HepG2 (cell line): Measurements from ENCODE around the gene PLXNB2. TPM values are rescaled to one million over a fixed set of nuclear protein-coding genes. Genes with fewer than 3 reads are reported as not detected.

ENCODE experiments used
- ATF1 ChIP-seq: IDR thresholded peaks from 2 replicates; pipeline ENCODE4 v1.6.1; 2016; ENCODE audit warnings: mild to moderate bottlenecking, control low read depth
- GATAD2A ChIP-seq: IDR thresholded peaks from 2 replicates; pipeline ENCODE4 v1.6.1; 2016
- MATR3 ChIP-seq: sonication (generic); formaldehyde crosslinking; IDR thresholded peaks from 2 replicates; pipeline ENCODE4 v1.4.0; 2020; ENCODE audit warnings: missing genetic modification reagents
- MAZ ChIP-seq, 2 experiments: sonication (generic) in 1 of 2; formaldehyde crosslinking in 1 of 2; IDR thresholded peaks; 2 replicates each; pipeline versions ENCODE4 v1.5.0 to v1.6.1; 2012 to 2020; ENCODE audit warnings: low read depth in 2 of 2, mild to moderate bottlenecking in 2 of 2, borderline replicate concordance in 1 of 2, improper control_type of control experiment in 1 of 2, low read length in 1 of 2, missing genetic modification reagents in 1 of 2, moderate library complexity in 1 of 2
- MIXL1 ChIP-seq: IDR thresholded peaks from 2 replicates; pipeline ENCODE4 v1.6.1; 2016
- NR2F1 ChIP-seq, 2 experiments: fragments of 450-650 bp in 1 of 2; formaldehyde crosslinking in 1 of 2; IDR thresholded peaks; 2 replicates each; pipeline versions ENCODE4 v1.5.0 to v1.6.1; 2016 to 2020; ENCODE audit warnings: mild to moderate bottlenecking in 1 of 2, missing compliant biosample characterization in 1 of 2, missing genetic modification reagents in 1 of 2, moderate library complexity in 1 of 2
- PAWR ChIP-seq: sonication (generic); formaldehyde crosslinking; IDR thresholded peaks from 2 replicates; pipeline ENCODE4 v1.4.0; 2020; ENCODE audit warnings: missing genetic modification reagents, mild to moderate bottlenecking, borderline replicate concordance
- ZBTB3 ChIP-seq: sonication (generic); formaldehyde crosslinking; IDR thresholded peaks from 2 replicates; pipeline ENCODE4 v1.4.0; 2020; ENCODE audit warnings: low read depth, mild to moderate bottlenecking, moderate library complexity, missing genetic modification reagents, borderline replicate concordance
- ZNF224 ChIP-seq: sonication (generic); formaldehyde crosslinking; IDR thresholded peaks from 2 replicates; pipeline ENCODE4 v1.5.0; 2020; ENCODE audit warnings: mild to moderate bottlenecking, missing genetic modification reagents
- polyA plus RNA-seq, 8 experiments: library from polyadenylated mRNA; depleted of rRNA in 3 of 8; stranded (reverse) in 7 of 8; unstranded in 1 of 8; fragments of >200 nt; fragmentation: Illumina TruSeq in 4 of 8; extraction: Trizol in 4 of 8; gene quantifications; 2 replicates each; pipeline versions ENCODE4 v1.2.1 to v1.2.3, GENCODE V29; 2011 to 2016; ENCODE audit warnings: low read depth in 4 of 8, missing spikeins in 1 of 8, mixed read lengths in 1 of 8; ENCODE audit not compliant: insufficient read depth in 1 of 8
- total RNA-seq, 5 experiments: library from RNA; depleted of rRNA; stranded (reverse); fragments of >200 nt; fragmentation: Illumina TruSeq; extraction: Trizol; gene quantifications; 2 replicates each; pipeline ENCODE4 v1.2.3, GENCODE V29; 2016; ENCODE audit warnings: low read depth in 1 of 5
- TF ChIP-seq, protein P1 (sequence below): sonication (generic); formaldehyde crosslinking; IDR thresholded peaks from 2 replicates; pipeline ENCODE4 v1.4.0; 2020; ENCODE audit warnings: missing genetic modification reagents
- TF ChIP-seq, protein P2 (sequence below): IDR thresholded peaks from 2 replicates; pipeline ENCODE4 v1.6.1; 2016; ENCODE audit warnings: mild to moderate bottlenecking
- TF ChIP-seq, protein P3 (sequence below): sonication (generic); formaldehyde crosslinking; conservative IDR thresholded peaks from 2 replicates; pipeline ENCODE4 v1.4.0; 2020; ENCODE audit warnings: missing genetic modification reagents
- TF ChIP-seq, protein P4 (sequence below): IDR thresholded peaks from 2 replicates; pipeline ENCODE4 v1.4.0; 2020; ENCODE audit warnings: mild to moderate bottlenecking, missing genetic modification reagents

PLXNB2 gene
- total and polyA plus RNA-seq, 2 of the 13 experiments (the other 11 are each of a cell fraction or from before 2014, with no cell fraction given) = 32.6 to 68.9 TPM

DNA sequence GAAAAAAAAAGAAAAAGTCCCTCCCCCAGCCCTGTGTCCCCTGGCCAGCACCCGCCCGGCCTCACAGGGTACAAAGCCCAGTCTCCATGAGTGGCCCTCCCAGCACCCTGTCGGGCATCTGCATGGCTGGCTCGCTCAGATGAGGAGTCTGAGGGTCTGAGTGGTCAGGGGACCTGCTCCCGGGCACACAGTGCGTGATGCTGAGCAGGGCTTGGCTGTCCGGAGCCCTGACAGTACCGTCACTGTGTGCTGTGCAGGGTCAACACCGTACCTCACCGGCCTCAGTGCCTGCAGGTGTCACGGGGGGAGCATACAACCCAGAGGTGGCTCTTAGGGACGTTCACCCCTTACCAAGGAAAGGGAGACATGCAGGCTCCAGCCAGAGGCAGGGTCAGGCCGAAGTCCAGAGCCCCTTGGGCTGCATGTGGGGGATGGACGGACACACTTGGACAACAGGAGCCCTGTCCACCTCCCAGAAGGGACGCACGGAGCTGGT, 3.6 kb upstream of the PLXNB2 start (continued):
- TF ChIP-seq, protein P1, sequence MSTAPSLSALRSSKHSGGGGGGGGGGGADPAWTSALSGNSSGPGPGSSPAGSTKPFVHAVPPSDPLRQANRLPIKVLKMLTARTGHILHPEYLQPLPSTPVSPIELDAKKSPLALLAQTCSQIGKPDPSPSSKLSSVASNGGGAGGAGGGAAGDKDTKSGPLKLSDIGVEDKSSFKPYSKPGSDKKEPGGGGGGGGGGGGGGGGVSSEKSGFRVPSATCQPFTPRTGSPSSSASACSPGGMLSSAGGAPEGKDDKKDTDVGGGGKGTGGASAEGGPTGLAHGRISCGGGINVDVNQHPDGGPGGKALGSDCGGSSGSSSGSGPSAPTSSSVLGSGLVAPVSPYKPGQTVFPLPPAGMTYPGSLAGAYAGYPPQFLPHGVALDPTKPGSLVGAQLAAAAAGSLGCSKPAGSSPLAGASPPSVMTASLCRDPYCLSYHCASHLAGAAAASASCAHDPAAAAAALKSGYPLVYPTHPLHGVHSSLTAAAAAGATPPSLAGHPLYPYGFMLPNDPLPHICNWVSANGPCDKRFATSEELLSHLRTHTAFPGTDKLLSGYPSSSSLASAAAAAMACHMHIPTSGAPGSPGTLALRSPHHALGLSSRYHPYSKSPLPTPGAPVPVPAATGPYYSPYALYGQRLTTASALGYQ (CRISPR knock-in tag) = no peak
- TF ChIP-seq, protein P2, sequence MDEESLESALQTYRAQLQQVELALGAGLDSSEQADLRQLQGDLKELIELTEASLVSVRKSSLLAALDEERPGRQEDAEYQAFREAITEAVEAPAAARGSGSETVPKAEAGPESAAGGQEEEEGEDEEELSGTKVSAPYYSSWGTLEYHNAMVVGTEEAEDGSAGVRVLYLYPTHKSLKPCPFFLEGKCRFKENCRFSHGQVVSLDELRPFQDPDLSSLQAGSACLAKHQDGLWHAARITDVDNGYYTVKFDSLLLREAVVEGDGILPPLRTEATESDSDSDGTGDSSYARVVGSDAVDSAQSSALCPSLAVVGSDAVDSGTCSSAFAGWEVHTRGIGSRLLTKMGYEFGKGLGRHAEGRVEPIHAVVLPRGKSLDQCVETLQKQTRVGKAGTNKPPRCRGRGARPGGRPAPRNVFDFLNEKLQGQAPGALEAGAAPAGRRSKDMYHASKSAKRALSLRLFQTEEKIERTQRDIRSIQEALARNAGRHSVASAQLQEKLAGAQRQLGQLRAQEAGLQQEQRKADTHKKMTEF (CRISPR knock-in tag) = no peak
- no peak for TF ChIP-seq ATF1 (CRISPR knock-in tag)
- TF ChIP-seq GATAD2A = no peak; the same call in 1 of the 2 replicates
- TF ChIP-seq, protein P3, sequence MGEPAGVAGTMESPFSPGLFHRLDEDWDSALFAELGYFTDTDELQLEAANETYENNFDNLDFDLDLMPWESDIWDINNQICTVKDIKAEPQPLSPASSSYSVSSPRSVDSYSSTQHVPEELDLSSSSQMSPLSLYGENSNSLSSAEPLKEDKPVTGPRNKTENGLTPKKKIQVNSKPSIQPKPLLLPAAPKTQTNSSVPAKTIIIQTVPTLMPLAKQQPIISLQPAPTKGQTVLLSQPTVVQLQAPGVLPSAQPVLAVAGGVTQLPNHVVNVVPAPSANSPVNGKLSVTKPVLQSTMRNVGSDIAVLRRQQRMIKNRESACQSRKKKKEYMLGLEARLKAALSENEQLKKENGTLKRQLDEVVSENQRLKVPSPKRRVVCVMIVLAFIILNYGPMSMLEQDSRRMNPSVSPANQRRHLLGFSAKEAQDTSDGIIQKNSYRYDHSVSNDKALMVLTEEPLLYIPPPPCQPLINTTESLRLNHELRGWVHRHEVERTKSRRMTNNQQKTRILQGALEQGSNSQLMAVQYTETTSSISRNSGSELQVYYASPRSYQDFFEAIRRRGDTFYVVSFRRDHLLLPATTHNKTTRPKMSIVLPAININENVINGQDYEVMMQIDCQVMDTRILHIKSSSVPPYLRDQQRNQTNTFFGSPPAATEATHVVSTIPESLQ = no peak
- TF ChIP-seq ZNF224 (CRISPR knock-in tag) = no peak
- no peak for TF ChIP-seq NR2F1 (CRISPR knock-in tag; IDR thresholded peaks at IDR 0.05)
- no peak for TF ChIP-seq PAWR (CRISPR knock-in tag)
- no peak for TF ChIP-seq ZBTB3 (CRISPR knock-in tag)
- TF ChIP-seq MAZ (IDR thresholded peaks at IDR 0.05; ENCODE audit: borderline replicate concordance, low read depth, low read length) = no peak
- 0 out of 2 replicates have a peak, but pooled peaks have one; percentile 43 for TF ChIP-seq MAZ (CRISPR knock-in tag; IDR thresholded peaks at IDR 0.05; ENCODE audit: low read depth)
- TF ChIP-seq, protein P4, sequence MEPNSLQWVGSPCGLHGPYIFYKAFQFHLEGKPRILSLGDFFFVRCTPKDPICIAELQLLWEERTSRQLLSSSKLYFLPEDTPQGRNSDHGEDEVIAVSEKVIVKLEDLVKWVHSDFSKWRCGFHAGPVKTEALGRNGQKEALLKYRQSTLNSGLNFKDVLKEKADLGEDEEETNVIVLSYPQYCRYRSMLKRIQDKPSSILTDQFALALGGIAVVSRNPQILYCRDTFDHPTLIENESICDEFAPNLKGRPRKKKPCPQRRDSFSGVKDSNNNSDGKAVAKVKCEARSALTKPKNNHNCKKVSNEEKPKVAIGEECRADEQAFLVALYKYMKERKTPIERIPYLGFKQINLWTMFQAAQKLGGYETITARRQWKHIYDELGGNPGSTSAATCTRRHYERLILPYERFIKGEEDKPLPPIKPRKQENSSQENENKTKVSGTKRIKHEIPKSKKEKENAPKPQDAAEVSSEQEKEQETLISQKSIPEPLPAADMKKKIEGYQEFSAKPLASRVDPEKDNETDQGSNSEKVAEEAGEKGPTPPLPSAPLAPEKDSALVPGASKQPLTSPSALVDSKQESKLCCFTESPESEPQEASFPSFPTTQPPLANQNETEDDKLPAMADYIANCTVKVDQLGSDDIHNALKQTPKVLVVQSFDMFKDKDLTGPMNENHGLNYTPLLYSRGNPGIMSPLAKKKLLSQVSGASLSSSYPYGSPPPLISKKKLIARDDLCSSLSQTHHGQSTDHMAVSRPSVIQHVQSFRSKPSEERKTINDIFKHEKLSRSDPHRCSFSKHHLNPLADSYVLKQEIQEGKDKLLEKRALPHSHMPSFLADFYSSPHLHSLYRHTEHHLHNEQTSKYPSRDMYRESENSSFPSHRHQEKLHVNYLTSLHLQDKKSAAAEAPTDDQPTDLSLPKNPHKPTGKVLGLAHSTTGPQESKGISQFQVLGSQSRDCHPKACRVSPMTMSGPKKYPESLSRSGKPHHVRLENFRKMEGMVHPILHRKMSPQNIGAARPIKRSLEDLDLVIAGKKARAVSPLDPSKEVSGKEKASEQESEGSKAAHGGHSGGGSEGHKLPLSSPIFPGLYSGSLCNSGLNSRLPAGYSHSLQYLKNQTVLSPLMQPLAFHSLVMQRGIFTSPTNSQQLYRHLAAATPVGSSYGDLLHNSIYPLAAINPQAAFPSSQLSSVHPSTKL = no peak
- no peak for TF ChIP-seq MATR3 (CRISPR knock-in tag)
- TF ChIP-seq MIXL1 (CRISPR knock-in tag) = no peak
